ENCODE results near the gene XPO6.

The XPO6 gene

DNA sequence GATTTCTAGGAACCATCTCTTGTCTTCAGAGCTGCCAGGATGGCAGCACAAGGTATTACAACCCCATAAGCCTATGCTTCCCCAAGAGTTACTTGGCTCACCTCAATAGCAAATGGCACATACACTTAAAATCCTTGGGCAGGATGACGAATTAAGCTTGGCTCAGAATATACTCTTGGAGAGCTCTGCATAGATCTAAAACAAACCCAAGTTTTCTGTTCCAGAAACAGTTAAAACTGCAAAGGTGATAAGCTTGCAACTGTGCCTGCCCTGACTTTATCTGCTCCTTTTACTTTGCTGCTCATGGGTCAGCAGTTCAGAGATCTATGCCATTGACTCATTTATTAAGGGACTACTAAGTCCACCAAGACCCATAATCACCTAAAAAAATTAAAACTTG lies 26.1 kb downstream of the XPO6 start:
- DNase-seq (ENCODE audit: low read depth in 2 of 2), result no peak

DNA sequence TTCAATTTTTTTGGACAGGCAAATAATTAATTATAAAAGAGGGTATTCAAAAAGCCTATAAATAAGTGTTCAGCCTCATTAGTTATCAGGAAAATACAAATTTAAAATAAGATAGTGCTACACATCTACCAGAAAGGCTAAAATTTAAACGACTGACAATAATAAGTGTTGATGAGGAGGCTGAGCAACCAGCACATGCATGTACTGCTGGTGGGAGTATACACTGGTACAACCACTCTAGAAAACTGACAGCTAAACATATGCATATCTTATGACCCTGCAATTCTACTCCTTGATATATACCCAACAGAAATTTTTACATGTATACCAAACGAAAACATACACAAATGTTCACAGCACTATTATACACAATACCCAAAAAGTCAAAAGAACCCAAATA lies 27.1 kb downstream of the XPO6 start:
- DNase-seq (ENCODE audit: low read depth in 2 of 2), result no peak

DNA sequence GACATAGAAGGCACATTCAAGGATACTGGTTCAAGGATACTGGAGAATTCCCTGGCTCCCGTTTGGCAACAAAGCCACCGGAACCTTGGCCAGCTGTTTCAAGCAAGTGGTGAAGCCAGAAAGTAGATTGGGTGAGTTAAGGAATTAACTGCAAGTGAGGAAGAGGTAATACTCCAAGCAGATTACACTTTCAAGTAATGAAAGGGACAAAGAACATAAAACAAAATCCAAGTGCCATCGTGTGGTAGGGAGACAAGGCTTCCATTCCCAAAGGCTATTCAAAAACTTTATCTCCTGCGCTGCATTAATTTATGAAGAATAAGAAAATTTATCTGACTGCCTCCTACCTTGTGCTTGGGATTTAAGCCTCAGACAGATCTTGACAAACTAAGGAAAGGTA lies 27.8 kb downstream of the XPO6 start:
- DNase-seq (ENCODE audit: low read depth in 2 of 2), result no peak

DNA sequence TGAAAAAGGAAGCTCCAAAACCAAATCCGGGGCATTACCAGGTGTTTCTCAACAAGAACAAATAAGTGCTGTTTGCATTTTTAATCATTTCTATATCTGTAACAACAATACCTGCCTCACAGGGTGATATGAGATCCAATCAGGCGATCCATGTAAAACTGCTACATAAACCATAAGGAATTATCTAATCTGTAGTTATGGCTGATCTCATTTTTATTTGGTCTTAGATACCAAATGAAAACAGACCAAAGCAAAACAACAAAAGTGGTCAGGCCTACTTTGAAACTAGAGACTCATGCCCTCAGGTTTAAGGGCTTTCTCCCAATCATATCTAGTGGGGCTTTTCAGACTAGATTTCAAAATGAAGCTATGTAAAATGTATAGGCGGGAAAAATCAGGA lies 28.3 kb downstream of the XPO6 start:
- DNase-seq (ENCODE audit: low read depth in 2 of 2), result no peak

DNA sequence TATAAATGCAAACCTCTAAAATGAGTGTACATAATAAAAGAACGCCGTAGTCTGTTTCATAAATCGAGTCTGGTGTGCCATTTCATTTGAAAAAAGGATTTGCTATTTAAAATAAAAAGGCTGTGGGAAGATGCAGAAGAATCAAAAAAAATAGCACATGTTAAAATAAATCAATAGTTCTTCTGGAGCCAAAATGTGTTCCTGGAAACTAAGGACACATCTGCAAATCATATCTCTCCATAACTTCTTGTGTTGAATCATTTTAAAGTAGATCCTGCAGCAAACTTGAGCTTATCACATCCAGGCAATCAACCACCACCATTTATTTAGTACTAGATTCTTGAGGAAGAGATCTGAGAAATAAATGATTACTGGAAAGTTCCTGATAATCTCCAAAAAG lies 29.0 kb downstream of the XPO6 start:
- no peak for DNase-seq (ENCODE audit: low read depth in 2 of 2)

DNA sequence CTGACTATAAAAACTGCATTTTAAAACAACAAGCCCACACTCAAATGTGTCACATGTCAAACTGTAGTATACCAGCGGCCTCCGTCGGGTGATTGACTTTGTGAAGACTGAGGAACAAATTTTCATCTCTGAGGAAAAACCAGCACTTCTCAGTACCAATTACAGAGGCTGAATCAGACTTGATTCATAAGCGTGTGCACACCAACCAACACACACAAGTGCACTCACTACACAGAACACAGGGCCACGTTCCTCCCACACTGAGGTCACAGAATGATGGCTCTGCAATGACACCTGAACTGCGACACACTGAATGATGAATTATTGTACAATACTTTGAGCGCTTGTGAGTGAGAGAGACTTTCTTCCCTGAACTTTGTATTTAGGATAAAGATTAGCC lies 29.6 kb downstream of the XPO6 start:
- DNase-seq (ENCODE audit: low read depth in 2 of 2), result no peak

DNA sequence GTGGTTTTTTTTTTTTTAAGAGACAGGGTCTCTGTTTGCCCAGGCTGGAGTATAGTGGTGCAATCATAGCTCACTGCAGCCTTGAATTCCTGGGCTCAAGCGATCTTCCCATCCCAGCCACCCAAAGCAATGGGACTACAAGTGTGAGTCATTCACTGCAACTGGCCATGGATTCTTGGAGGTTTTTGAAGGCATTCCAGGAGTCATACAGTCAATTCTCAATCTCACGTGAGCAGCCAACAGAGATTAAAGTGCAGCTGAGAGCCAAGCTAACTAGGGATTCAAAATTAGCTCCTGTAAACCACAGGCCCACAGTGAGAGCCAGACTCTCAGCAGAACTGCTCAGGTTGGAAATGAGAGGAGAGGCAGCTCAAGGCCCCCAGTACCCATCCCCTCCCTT lies 30.2 kb downstream of the XPO6 start:
- peak; percentile 93 to 94 for DNase-seq (ENCODE audit: low read depth in 2 of 2)

DNA sequence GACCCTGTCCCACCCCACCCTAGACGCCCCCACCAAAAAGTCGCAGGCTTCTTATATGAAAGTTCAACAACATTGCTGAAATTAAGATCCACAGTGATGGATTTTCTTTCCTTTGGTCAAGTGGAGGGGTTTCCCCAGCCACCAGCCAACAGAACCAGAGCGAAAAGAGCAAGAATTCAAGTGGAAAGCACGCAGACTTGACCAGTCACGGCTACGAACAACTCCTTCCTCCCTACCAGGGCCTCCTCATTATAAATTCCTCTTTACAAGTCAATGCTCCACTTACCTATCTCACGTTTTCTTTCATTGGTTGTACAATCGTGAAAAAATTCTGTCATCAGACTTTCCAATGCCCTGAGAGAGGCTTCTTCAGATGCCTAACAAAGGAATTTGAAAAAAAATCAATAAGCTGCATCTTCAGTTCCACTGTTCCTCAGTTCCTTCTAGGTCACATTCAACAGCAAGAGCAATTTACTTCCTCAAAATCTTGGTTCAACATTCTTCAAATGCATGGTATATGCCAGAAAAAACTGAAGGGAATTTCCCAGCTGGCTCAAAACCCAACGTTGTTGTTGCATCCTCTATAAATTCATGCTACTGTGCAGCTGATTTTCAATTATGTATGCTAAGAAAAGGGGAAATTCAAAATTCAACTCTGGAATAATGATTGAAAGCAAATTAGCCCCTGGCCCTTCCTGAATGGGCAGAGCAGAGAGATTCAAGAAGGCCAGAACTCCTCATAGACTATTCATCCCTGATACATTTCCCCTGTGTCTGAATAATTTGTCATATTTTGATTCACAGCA lies 30.9 kb downstream of the XPO6 start:
- no peak for DNase-seq (ENCODE audit: low read depth in 2 of 2)

DNA sequence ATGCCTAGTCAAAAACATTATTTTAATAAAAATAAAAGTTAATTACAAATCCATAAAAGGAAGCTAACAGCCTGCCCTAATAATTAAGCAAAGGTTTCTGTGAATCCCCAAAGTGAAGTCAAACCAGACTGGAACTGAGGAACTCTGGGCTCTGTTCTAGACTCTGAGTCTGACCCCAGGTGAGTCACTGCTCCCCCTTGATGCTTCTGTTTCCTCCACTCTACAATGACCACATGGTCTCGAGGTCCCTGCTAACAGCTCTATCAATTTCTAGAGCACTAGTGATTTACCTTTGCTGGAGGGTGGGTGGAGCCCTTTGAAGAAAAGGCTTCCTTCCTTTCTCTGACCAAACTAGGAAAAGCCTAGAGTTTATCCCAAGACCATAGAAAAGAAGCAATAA lies 32.4 kb downstream of the XPO6 start:
- DNase-seq (ENCODE audit: low read depth in 2 of 2), result no peak

DNA sequence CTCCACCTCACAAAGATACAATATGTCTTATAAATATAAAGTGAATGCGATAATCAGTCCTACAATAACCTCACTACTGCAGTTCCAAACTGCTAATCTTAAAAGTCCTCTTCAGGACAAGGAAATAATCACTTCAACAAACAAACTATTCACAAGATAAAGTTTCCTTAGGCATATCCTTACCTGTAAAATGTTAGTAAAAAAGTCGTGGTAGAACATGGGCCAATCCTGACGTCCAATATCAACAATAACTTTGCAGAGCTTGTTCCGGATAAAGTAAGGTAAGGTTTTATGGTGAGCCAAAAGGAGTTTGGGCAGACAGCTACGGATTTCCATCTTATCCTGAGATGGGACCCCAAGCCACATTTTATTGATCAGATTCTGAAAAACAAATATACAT lies 36.0 kb downstream of the XPO6 start:
- DNase-seq (ENCODE audit: low read depth in 2 of 2), result no peak

DNA sequence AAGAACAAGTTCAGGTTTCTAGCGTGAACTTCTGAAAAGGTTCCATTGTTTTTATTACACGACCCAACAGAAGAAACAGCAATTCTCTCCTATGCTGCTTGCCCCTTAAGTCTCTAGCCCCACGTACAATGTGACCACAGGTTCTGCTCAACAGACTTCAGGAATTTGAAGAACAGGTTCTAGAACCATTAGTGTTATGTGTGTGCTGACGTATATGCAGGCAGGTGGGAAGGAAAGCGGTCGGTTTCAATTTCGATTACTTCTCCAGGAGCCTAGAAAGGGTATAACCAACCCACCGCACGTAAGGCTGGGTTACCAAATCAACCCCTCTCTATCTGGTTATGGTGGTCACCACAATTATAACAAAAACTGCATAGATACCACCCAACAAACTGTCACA lies 39.4 kb downstream of the XPO6 start:
- DNase-seq (ENCODE audit: low read depth in 2 of 2), result no peak

DNA sequence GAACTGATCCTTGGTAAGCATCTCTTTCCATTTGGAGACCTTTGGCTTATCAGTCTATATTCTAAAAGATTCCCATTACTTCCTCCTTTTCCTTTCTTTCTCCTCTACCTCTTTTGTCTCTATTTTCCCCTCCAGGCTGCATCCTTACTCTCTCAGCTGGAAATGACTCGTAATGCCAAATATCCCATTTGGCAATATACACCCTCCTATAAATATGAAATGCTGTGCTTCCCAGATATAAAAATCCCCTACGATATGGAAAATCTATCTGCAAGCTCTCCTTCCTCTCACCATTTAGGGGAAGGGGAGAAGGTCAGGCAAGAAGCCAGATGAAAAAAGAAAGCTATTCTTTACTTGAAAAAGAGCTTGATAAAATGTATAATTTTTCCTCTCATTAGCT lies 39.9 kb downstream of the XPO6 start:
- DNase-seq (ENCODE audit: low read depth in 2 of 2), result no peak

DNA sequence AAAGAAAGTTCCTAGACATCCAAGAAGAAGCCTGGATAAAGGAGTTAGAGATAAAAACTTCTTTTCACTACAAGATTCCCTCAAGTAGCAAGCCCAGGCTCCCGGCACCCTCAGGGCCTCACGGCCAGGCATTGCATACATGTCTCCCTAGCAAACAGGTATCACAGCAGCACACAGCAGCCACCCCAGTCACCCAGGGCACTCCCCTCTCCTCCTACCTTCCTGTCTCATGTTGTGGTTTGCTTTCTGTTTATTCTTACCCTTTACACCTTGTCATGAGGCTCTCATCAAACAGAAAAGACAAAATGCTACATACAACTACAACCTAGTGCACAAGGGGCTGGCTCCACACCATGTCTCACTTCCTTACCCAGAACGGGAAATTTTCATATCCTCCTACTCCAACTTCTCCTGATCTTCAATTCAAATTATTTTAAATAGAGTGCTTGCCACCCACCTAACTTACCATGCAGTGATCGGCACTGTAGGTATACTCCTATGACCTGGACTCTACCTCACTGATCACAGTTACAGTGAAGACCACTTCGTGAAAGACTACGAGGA lies 42.7 kb downstream of the XPO6 start:
- DNase-seq (ENCODE audit: low read depth in 2 of 2), result no peak

DNA sequence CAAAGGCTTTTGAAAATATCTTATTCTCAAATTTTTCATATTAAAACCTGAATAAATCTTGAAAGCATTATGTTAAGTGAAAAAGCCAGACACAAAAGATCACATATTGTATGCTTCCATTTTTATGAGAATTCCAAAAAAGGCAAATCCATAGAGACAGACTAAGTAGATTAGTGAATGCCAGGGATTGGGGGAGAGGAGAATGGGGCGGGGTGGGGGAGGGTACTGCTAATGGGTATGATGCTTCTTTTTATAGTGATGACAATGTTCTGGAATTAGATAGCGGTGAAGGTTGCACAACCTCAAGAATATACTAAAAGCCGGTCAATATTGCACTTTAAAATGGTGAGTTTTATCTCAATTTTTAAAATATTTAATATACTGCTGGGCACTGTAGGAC lies 44.0 kb downstream of the XPO6 start:
- DNase-seq (ENCODE audit: low read depth in 2 of 2), result no peak

DNA sequence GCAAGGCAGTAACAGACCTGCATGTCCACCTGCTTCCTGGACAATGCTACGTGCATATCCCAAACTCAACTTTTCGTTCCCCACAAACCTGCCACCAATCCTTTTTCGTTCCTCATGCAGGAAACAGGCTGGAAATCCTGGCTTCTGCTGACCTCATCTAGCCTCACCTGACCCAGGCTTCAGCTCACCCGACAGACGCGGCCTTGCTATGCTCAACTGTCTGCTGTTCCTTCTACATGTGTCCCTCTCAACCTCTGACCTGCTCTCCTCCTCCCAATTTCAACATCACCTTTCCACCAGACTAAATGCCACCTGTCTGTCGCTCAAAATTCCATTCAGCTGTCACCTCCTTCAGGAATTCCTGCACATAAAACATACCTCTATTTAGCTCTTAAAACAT lies 44.5 kb downstream of the XPO6 start:
- no peak for DNase-seq (ENCODE audit: low read depth in 2 of 2)

DNA sequence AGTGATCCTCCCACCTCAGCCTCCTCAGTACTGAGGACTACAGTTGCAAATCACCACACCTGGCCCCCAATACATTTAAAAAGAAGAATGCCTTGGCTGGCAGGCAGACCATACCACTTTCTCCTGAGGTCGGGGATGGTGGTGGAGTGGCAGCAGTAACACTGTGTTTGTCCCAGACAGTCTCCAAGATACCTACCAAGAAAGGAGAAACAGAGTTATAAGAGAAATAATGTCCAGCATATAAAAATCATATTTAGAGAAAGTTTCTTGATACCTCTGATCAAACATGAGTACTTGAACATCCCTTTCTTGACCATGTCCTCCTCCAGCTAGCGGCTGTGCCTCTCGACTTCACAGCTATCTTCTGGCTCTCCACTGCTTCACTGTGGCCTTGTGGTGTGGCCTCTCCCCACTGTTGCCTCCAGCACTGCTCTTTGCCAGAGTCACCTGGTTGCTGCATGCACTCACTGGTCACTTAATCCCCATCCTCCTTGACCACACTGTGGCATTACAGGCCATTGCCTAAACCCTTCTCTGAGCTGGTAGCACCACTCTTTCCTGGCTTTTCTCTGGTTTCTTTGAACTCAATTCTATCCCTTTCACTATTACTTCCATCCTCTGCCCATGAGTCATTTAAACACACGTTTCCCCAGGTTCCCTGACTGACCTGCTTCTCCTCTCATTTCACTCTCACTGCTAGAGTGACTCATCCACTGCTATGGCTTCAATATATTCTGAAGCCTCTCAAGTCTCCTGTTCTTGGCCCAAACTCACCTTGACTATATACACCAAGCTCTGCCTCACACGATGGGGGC lies 45.2 kb downstream of the XPO6 start:
- no peak for DNase-seq (ENCODE audit: low read depth in 2 of 2)

DNA sequence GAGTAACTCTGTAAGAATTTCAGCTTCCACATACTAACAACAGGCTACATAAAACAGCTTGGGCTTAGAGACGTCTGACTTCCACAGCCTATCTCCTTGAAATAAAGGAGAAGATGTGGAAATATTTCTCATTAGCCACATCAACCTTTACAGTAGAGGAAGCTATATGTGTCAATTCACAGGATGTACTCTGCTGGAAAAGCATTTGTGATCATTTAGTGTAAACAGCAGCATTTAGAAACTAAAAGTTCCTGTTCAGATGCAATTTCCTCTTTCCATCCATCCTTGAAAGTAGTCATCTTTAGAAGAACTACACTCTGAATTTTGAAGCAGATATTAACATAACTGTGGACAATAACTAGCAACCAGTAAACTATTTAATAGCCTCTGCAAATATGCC lies 46.2 kb downstream of the XPO6 start:
- DNase-seq (ENCODE audit: low read depth in 2 of 2), result no peak

DNA sequence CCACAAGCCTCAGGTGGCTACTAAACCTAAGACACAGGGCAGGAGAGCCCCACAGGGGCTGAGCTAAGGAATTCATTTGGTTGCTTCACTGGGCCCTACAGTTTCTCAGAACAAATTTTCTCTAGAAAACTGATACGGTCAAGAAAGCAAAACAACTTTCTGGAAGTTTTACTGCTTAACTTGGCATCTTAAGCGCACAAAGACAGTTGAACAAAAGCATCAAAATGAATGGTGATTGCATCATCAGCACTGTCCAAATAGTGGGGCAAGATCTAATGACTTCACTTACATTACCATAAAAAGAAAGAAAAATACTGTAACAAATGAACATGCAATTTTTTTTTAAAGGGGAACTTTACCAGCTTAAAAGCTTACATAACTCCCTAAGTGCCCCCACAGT lies 47.6 kb downstream of the XPO6 start:
- no peak for DNase-seq (ENCODE audit: low read depth in 2 of 2)

DNA sequence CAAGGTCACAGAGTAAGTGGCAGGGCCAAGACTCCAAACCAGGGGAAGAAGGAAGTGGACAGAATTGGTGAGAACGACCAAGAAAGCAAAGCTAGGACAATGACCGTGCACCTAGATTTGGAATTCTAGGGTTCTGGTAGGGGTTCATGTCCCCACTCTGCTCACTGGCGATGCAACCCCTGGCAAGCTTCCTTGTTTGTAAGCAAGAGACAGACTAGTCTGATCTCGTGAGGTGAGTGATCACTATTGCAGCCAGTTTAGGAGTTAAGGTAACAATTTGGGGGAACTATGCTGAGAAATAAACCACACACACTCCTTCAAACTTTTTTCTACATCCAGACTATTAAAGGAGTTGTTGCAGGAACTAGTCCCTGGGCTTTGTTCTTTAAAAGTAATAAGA lies 48.1 kb downstream of the XPO6 start:
- no peak for DNase-seq (ENCODE audit: low read depth in 2 of 2)

DNA sequence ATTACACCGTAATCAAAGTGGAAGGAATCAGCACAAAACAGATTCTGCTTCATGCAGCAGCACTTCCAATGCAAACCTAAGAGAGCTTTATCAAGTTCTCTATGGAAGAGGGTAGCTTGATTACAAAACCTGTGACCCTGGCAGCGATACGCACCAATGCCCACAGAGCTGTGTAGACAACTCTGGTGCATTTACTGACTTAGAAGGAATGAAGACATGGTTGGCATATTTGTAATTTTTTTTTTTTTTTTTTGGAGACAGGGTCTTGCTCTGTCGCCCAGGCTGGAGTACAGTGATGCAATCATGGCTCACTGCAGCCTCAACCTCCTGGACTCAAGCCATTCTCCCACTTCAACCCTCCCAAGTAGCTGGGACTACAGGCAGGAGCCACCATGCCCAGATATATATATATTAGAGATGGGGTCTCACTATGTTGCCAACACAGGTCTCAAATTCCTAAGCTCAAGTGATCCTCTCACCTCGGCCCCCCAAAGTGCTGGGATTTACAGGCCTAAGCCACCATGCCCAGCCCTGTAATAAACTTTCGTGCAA lies 49.4 kb downstream of the XPO6 start:
- no peak for DNase-seq (ENCODE audit: low read depth in 2 of 2)

DNA sequence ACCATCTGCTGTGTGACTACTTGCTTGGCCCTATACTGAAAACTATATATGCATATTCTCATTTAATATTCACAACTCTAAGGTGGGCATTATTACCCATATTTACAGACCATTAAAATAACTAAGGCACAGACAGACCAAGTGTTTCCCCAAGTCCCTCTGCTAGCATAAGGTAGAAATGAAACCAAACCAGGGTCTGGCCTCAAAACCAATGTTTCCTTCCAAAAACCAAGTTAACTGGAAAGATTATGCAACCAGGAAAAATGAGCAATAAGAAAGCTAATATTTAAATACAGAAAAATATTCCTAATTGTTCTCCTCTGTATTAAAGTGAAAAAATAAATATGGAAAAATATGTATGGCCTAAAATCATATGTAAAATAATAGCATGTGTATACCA lies 50.1 kb downstream of the XPO6 start:
- DNase-seq (ENCODE audit: low read depth in 2 of 2), result no peak

DNA sequence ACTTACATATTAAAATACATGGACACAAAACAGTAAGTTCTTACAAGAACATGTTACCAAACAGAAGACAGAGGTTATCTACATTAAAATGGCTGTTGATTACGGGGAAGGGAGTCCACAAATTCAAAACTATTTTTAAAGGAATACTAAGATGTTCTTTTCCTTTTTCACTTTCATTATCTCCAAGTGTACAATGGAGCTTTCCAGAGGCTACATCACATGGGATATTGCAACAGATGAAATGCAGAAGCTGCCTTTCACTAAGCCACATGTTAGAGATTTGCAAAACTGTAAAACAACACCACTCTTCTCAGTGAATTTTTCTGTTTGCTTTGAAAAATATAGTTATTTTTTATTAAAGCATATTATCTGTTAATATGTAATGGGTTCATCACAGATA lies 53.6 kb downstream of the XPO6 start:
- no peak for DNase-seq (ENCODE audit: low read depth in 2 of 2)

Measured in fibroblast of skin of left quadriceps (primary cell).